ENCODE measurements around the gene SNRPB2. TPM values are rescaled to one million over a fixed set of nuclear protein-coding genes. Genes with fewer than 3 reads are reported as not detected.

SNRPB2 gene
- total RNA-seq, 2 experiments from 2014 or later: 50.0 to 97.2 TPM

DNA sequence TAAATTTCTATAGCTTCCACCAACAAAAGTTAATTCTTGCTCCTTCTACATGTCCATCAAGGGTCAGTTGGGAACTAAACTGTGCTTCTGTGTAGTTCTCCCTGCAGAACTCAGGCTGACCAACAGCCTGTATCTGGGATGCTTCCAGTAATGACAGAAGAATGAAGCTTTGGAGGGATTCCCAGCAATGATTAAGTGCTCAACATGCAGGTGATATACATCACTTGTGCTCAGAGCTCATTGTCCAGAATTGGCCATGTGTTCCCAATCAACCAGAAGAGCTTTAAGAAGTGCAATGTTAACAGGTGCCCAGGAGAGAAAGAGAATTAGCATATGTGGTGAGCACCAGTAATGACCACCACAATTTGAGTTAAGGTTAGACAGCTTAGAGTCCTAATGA lies 37.4 kb upstream of the SNRPB2 start:
- no peaks in the 10 kb centered on the region for H3K79me2 ChIP-seq (ENCODE audit: insufficient read depth, low read depth, low read length)
- H3K27ac ChIP-seq (ENCODE audit: low read depth, low read length, poor library complexity, severe bottlenecking): no peak overlapping the region
- no peaks in the 10 kb centered on the region for H3K9me2 ChIP-seq (ENCODE audit: insufficient read depth, low read length)
- DNase-seq (ENCODE audit: low spot score): no peak
- H2AFZ ChIP-seq (ENCODE audit: low read length): no peak overlapping the region
- H3K36me3 ChIP-seq (ENCODE audit: insufficient read depth, low read length): no peaks in the 10 kb centered on the region
- POLR2A ChIA-PET: no interaction called here
- H4K20me1 ChIP-seq (ENCODE audit: insufficient read depth, low read length): no peaks in the 10 kb centered on the region
- no peaks in the 10 kb centered on the region for H3K4me1 ChIP-seq (ENCODE audit: insufficient read depth, low read length, poor library complexity, severe bottlenecking)
- no TSS peak for BruUV-seq (replicated peaks)
- intact Hi-C loops (cut with micrococcal nuclease; ENCODE audit: unreplicated experiment): no loop called here
- no peak overlapping the region for H3K4me3 ChIP-seq (ENCODE audit: low read depth, low read length, poor library complexity, severe bottlenecking)
- no peak overlapping the region for H3K4me2 ChIP-seq (ENCODE audit: low read length)
- TF ChIP-seq CTCF (conservative IDR thresholded peaks at IDR 0.05; ENCODE audit: low read length) (no peak), EZH2phosphoT487 (IDR thresholded peaks at IDR 0.05; ENCODE audit: borderline replicate concordance, low read depth, low read length) (no peak)
- H3K9me3 ChIP-seq (ENCODE audit: low read length): no peaks in the 10 kb centered on the region
- CTCF ChIA-PET (ENCODE audit: unreplicated experiment): interaction anchor here (0.6 kb wide), 1 partner anchor 113 kb away, joined by 3 read pairs; no protein-coding TSS in a partner anchor

- H2AFZ ChIP-seq (ENCODE audit: low read length): no peak overlapping the region
- H3K36me3 ChIP-seq (ENCODE audit: insufficient read depth, low read length): no peaks in the 10 kb centered on the region
- ChIA-PET CTCF (ENCODE audit: unreplicated experiment) (no interaction called here), POLR2A (interaction anchor here (1.1 kb wide), 1 partner anchor 23 kb away, joined by 3 read pairs; no protein-coding TSS in a partner anchor)
- TF ChIP-seq EZH2phosphoT487 (IDR thresholded peaks at IDR 0.05; ENCODE audit: borderline replicate concordance, low read depth, low read length): no peak
- no peak for TF ChIP-seq CTCF (conservative IDR thresholded peaks at IDR 0.05; ENCODE audit: low read length)
- H3K4me3 ChIP-seq (ENCODE audit: low read depth, low read length, poor library complexity, severe bottlenecking): no peak overlapping the region
- intact Hi-C loops (cut with micrococcal nuclease; ENCODE audit: unreplicated experiment): no loop called here
- H3K9me3 ChIP-seq (ENCODE audit: low read length): no peaks in the 10 kb centered on the region
- no peak overlapping the region for H3K4me2 ChIP-seq (ENCODE audit: low read length)
- BruUV-seq (replicated peaks): no TSS peak
- H4K20me1 ChIP-seq (ENCODE audit: insufficient read depth, low read length): no peaks in the 10 kb centered on the region
- no peak for DNase-seq (ENCODE audit: low spot score)
- no peaks in the 10 kb centered on the region for H3K9me2 ChIP-seq (ENCODE audit: insufficient read depth, low read length)
- H3K4me1 ChIP-seq (ENCODE audit: insufficient read depth, low read length, poor library complexity, severe bottlenecking): no peaks in the 10 kb centered on the region
- no peak overlapping the region for H3K27ac ChIP-seq (ENCODE audit: low read depth, low read length, poor library complexity, severe bottlenecking)
- H3K79me2 ChIP-seq (ENCODE audit: insufficient read depth, low read depth, low read length): no peaks in the 10 kb centered on the region
Measured at GRCh38 chr20:16693278-16693677, 36.5 kb upstream of the SNRPB2 start.

DNA sequence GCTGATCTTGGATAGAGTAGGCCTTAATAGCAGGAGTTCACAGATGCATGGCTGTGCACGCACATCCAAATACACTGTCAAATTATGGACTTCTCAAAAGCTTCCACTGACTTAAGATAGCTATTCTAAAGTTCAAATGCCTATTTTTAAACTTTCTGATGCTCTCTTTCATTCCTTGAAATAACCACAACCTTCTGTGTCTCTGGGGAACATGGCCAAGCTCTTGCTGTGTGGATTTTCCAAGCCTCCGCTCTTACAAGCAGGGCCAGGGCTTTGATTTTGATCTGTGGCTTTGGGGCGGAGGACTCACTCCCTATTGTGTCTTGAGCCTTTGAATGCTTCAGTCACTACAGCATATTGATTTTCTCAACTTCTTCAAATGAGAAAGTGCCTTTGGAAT lies 35.7 kb upstream of the SNRPB2 start:
- Histone ChIP-seq H3K9me3 (ENCODE audit: low read length) (no peaks in the 10 kb centered on the region), H3K36me3 (ENCODE audit: insufficient read depth, low read length) (no peaks in the 10 kb centered on the region), H3K9me2 (ENCODE audit: insufficient read depth, low read length) (no peaks in the 10 kb centered on the region), H3K4me3 (ENCODE audit: low read depth, low read length, poor library complexity, severe bottlenecking) (no peak overlapping the region), H2AFZ (ENCODE audit: low read length) (no peak overlapping the region), H3K27ac (ENCODE audit: low read depth, low read length, poor library complexity, severe bottlenecking) (no peak overlapping the region), H3K4me2 (ENCODE audit: low read length) (no peak overlapping the region), H3K79me2 (ENCODE audit: insufficient read depth, low read depth, low read length) (no peaks in the 10 kb centered on the region), H3K4me1 (ENCODE audit: insufficient read depth, low read length, poor library complexity, severe bottlenecking) (no peaks in the 10 kb centered on the region), H4K20me1 (ENCODE audit: insufficient read depth, low read length) (no peaks in the 10 kb centered on the region)
- POLR2A ChIA-PET: interaction anchor here (1.1 kb wide), 1 partner anchor 22 kb away, joined by 3 read pairs; no protein-coding TSS in a partner anchor
- TF ChIP-seq EZH2phosphoT487 (IDR thresholded peaks at IDR 0.05; ENCODE audit: borderline replicate concordance, low read depth, low read length) (no peak), CTCF (conservative IDR thresholded peaks at IDR 0.05; ENCODE audit: low read length) (no peak)
- intact Hi-C loops (cut with micrococcal nuclease; ENCODE audit: unreplicated experiment): no loop called here
- no TSS peak for BruUV-seq (replicated peaks)
- no peak for DNase-seq (ENCODE audit: low spot score)
- CTCF ChIA-PET (ENCODE audit: unreplicated experiment): no interaction called here

All from OCI-LY7 (cell line).